Measurements from ENCODE around the gene RRP1B. TPM values are rescaled to one million over a fixed set of nuclear protein-coding genes. Genes with fewer than 3 reads are reported as not detected.
"Not testable (repeated sequence)": the region's sequence is repeated elsewhere in the genome, so short reads cannot be mapped to it uniquely, and the experiment has no call there.

The RRP1B gene
- total and polyA plus RNA-seq, 9 of the 15 experiments (the other 6 are each of a cell fraction or from before 2014, with no cell fraction given), result 6.8 to 66.6 (median 41.9) TPM

DNA sequence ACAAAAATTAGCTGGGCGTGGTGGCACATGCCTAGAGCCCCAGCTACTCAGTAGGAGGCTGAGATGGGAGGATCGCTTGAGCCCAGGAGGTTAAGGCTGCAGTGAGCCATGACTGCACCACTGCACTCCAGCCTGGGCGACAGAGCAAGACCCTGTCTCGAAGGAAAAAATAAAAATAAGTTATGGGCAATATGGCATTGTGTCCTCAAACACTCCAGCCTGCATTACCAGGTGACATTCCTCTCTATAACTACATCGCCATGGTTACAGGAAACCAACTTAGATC, 40.1 kb downstream of the RRP1B start:
- Histone ChIP-seq H3K36me3 (ENCODE audit: control insufficient read depth, insufficient read depth, low read length) (peaks cover 24% of the 10 kb centered on the region; the same call in 2 of the 3 replicates), H3K4me1 (replicated peaks in 1 of 2; ENCODE audit: control insufficient read depth in 2 of 2, insufficient read depth in 2 of 2, low read length in 2 of 2) (peaks cover 26 to 43% of the 10 kb centered on the region in 2 experiments; a peak in 4 of 5 replicates)
- in situ Hi-C loops (cut with MboI); H3K9me1 ChIP-seq (ENCODE audit: control insufficient read depth, insufficient read depth, low read length); H2AFZ ChIP-seq (ENCODE audit: low read depth, low read length); CTCF ChIA-PET (ENCODE audit: low intra/inter-chr PET ratio); H3K9ac ChIP-seq (ENCODE audit: insufficient read depth in 1 of 2, low read depth in 2 of 2, low read length in 2 of 2); H3K4me2 ChIP-seq (ENCODE audit: insufficient read depth, low read length); H3K27me3 ChIP-seq (ENCODE audit: control insufficient read depth in 2 of 2, insufficient read depth in 2 of 2, low read length in 2 of 2); FAIRE-seq; H3K79me2 ChIP-seq (ENCODE audit: control insufficient read depth, insufficient read depth, low read length); intact Hi-C loops (cut with micrococcal nuclease); H3K27ac ChIP-seq (ENCODE audit: extremely low read depth, low read depth, low read length); H4K20me1 ChIP-seq (replicated peaks; ENCODE audit: control insufficient read depth, insufficient read depth, low read length); BruUV-seq (replicated peaks); H3K9me3 ChIP-seq (replicated peaks; ENCODE audit: control insufficient read depth, insufficient read depth, low read depth, low read length); DNase-seq (ENCODE audit: extremely low read depth in 1 of 4, low spot score in 3 of 4); ATAC-seq; H3K4me3 ChIP-seq: not testable (repeated sequence)
- WGBS (ENCODE audit: insufficient coverage, low coverage, missing lambda C conversion rate), result 63% methylated on average over 5 of the region's 5 CpGs
- POLR2A ChIA-PET, result interaction anchor here (1.1 to 2.0 kb wide), 4 partner anchors 9 to 30 kb away, joined by 3 to 6 read pairs (median 5); no protein-coding TSS in a partner anchor
- 0 out of 2 replicates have a peak, but pooled peaks have one; percentile 35 for TF ChIP-seq ZNF121 (CRISPR knock-in tag; conservative IDR thresholded peaks at IDR 0.05)

DNA sequence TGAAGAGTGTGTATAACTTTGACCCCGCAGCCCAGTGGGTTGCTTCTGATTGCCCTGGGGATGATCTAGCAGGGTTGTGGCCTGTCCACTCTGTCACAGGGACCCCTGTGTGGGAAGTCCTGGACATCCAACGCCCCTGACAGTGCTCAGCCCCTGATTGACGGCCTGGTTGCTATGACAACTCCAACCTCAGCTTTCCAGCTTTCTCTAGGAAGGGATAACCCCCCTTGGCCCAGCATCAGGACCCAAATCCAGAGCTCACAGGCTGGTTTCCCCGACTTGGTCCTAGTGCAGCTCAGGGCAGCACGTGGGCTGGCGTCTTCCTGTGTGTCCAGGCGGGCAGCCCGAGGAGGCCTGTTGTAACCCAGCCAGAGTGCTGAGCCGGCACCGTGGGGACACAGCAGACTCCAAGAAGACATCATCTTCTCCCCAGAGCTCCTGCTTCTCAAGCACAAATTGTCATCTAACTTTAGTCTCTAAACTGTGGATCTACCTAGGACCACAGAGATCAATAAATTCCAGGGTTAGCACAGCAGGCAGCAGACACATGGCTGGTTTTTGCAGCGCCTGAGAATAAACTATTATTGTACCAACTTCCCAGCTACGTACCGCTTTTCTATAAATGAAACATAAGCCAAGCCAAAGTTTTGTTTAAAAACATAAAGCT, 40.7 kb downstream of the RRP1B start:
- Histone ChIP-seq H3K9me3 (replicated peaks; ENCODE audit: control insufficient read depth, insufficient read depth, low read depth, low read length) (no peaks in the 10 kb centered on the region), H3K79me2 (ENCODE audit: control insufficient read depth, insufficient read depth, low read length) (no peaks in the 10 kb centered on the region), H4K20me1 (replicated peaks; ENCODE audit: control insufficient read depth, insufficient read depth, low read length) (no peaks in the 10 kb centered on the region), H3K4me3 (no peak overlapping the region), H2AFZ (ENCODE audit: low read depth, low read length) (no peak overlapping the region), H3K27ac (ENCODE audit: extremely low read depth, low read depth, low read length) (no peak overlapping the region), H3K4me1 (replicated peaks in 1 of 2; ENCODE audit: control insufficient read depth in 2 of 2, insufficient read depth in 2 of 2, low read length in 2 of 2) (peaks cover 26 to 41% of the 10 kb centered on the region in 2 experiments; a peak in 4 of 5 replicates), H3K9me1 (ENCODE audit: control insufficient read depth, insufficient read depth, low read length) (no peaks in the 10 kb centered on the region), H3K9ac (ENCODE audit: insufficient read depth in 1 of 2, low read depth in 2 of 2, low read length in 2 of 2) (no peak overlapping the region), H3K36me3 (ENCODE audit: control insufficient read depth, insufficient read depth, low read length) (peaks cover 18% of the 10 kb centered on the region; the same call in 2 of the 3 replicates), H3K4me2 (ENCODE audit: insufficient read depth, low read length) (no peak overlapping the region), H3K27me3 (ENCODE audit: control insufficient read depth in 2 of 2, insufficient read depth in 2 of 2, low read length in 2 of 2) (no peaks in the 10 kb centered on the region)
- WGBS (ENCODE audit: insufficient coverage, low coverage, missing lambda C conversion rate), result 74% methylated on average over 13 of the region's 13 CpGs
- BruUV-seq (replicated peaks), result no TSS peak
- intact Hi-C loops (cut with micrococcal nuclease) (no loop called here), in situ Hi-C loops (cut with MboI) (no loop called here)
- DNase-seq (ENCODE audit: extremely low read depth in 1 of 4, low spot score in 3 of 4) (no peak), FAIRE-seq (no peak), ATAC-seq (no peak)
- POLR2A ChIA-PET, result interaction anchor here (0.7 to 2.0 kb wide), 8 partner anchors 10 to 56 kb away, joined by 3 to 6 read pairs (median 4); no protein-coding TSS in a partner anchor
- TF ChIP-seq EHMT2 (IDR thresholded peaks at IDR 0.05) (no peak), RFX1 (IDR thresholded peaks at IDR 0.05) (peak; percentile 85)
- TF ChIP-seq, protein P1, sequence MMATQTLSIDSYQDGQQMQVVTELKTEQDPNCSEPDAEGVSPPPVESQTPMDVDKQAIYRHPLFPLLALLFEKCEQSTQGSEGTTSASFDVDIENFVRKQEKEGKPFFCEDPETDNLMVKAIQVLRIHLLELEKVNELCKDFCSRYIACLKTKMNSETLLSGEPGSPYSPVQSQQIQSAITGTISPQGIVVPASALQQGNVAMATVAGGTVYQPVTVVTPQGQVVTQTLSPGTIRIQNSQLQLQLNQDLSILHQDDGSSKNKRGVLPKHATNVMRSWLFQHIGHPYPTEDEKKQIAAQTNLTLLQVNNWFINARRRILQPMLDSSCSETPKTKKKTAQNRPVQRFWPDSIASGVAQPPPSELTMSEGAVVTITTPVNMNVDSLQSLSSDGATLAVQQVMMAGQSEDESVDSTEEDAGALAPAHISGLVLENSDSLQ (IDR thresholded peaks at IDR 0.05), result peak; percentile 75
- CTCF ChIA-PET (ENCODE audit: low intra/inter-chr PET ratio), result no interaction called here

Measured in K562 (cell line).